Stimulated activated CD8-positive, alpha-beta memory T cell treated with anti-CD3 and anti-CD28 coated beads, Interleukin-7, amount 100 ng/mL, for 24 hours (primary cell): ENCODE results near the gene SPATA21.
"Not testable (repeated sequence)": the region's sequence is repeated elsewhere in the genome, so short reads cannot be mapped to it uniquely, and the experiment has no call there.

Experiments used
- DNase-seq: peaks from one replicate; pipeline ENCODE4 v3.0.0-alpha.2; 2020; ENCODE audit warnings: low read depth

The SPATA21 gene

DNA sequence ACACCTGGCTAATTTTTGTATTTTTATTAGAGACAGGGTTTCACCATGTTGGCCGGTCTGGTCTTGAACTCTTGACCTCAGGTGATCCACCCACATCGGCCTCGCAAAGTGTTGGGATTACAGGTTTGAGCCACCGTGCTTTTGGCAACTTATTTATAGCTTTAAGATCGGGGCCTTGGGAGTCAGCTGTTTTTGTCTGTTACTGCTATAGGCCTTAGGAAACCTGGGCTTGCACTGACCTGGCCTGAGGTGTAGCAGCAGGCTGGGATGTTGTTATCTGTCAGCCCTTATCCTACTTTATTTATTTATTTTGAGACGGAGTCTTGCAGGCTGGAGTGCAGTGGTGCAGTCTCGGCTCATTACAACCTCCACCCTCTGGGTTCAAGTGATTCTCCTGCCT, 58.8 kb downstream of the SPATA21 start:
- no peak for DNase-seq

DNA sequence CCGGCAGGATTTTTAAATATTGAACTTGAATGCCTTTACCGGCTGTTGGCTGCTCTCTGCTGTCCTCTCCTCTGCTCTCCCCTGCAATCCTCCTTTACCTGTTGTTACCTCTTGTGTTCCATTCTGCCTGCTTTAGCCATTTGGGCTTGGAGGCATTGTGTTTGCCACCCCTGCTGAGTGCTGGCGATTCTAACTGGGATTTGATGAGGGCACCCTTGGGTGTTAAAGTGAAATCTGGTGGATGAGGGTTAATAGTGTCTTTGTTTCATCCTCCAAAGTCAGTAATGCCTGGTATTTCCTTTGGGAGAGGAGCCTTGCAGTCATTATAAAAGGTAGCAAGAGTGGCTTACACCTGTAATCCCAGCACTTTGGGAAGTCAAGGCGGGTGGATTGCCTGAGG, 60.3 kb downstream of the SPATA21 start:
- DNase-seq: no peak

DNA sequence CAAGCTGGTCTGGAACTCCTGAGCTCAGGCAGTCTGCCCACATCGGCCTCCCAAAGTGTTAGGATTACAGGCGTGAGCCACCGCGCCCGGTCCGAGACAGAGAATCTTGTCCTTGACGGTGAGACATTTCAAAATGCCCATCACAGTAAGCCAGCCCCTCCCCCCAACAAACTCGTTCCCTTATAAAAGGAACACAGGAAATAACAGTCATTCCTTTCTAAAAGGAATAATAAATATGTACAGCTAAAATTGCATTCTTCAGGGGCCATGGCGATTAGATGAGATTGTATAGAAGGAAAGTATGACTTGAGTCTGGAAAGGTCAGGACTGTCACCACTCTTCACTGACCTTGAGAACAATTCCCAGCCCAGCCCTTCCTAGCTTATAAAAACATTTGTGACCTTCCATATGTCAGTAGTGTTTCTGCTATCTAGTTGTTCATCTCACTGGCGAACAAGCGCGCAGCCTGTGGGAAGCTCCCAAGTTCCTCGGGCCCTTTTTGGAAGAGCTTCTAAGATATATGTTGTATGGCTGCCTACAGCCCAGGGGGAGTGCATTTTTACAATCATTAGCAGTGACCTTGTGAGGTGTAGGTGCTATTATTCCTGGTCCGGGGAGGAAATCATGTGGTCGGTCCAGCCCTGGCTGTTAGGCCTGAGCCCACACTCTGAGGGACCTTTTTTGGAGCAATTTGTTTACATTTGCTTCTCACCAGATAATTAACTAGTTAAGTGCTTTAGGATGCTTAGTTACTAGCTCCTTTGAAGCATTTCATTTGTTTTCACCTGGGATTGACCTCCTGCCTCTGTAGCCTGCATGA, 61.5 kb downstream of the SPATA21 start:
- no peak for DNase-seq

DNA sequence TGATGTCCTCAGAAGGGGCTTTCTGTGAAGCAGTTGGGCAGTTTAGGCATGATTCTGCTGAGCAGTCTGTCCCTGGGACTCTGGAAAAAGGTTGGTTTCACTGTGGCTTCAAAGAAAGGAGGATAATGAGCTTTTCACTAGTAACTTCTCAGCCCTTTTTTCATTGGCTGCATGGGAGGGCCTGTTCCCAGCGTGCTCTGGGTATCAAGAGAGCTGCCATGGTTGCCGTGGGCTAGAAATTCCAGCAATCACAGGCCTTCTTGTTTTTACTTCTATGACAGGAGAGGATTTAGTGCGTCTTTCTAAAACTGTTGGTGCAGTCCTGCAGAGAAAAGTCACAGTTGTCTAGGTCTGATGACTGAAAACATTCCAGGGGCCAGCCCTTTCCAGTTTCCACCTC, 63.0 kb downstream of the SPATA21 start:
- DNase-seq: no peak

DNA sequence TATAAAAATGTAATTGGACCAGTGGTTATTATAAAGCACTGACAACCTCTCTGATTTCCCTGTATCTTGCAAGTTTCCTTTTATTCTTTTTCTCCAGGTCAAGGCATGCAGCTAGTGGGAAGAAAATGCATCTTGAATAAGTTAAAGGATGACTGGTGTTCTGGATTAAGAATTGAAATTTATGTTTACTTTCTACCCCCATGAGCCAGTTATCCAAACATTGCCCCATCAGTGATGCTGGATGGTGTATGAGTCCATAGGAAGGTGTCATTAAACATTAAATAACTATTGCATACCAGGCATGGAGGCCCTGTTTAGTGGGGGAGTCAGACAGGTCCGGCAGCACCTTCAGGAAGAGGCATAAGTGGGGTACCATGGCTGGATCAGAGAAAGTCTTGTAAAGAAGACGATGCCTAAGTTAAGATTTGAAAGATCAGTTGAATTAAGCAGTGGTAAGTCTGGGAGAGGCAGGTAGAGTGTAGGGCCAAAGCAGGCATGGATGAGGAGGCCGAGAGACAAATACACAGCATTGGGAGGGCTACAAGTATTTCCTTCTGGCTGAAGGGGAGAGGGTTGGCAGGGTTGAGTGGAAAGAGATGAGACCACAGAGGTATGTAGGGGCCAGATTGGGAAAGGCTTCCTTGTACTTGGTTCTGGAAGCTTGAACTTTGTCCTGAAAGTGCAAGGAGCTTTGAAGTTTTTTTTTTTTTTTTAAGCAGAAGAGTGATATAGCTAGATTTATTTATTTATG, 64.5 kb downstream of the SPATA21 start:
- DNase-seq: no peak

DNA sequence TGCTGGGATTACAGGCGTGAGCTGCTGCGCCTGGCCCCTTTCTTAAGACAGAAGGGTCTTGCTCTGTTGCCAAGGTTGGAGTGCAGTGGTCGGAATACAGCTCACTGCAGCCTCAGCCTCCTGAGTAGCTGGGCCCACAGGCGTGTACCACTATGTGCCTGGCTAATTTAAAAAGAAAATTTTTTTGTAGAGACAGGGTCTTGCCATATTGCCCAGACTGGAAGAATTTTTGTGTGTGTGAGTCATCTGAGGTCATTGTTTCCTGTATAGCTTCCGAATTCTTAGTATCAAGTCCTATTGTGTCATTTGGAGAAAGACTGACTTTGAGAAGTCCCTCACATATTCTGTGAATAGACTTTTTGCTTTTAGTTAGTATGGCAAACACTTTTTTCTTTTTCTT, 65.5 kb downstream of the SPATA21 start:
- no peak for DNase-seq

DNA sequence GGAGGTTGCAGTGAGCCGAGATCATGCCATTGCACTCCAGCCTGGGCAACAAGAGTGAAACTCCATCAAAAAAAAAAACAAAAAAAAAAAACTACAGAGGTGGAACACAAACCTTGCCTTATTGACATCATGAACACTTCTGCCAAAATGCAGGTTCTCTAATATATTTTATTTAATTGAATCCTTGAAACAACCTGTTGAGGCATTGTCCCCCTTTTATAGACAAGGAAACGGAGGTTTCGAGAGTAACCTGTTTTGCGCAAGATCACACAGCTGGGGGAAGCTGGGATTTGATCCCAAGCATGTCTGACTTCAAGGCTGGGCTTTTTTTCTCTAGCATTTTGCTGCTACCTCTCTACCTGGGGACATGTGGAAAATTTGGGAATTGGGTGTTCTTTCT, 67.4 kb downstream of the SPATA21 start:
- no peak for DNase-seq

DNA sequence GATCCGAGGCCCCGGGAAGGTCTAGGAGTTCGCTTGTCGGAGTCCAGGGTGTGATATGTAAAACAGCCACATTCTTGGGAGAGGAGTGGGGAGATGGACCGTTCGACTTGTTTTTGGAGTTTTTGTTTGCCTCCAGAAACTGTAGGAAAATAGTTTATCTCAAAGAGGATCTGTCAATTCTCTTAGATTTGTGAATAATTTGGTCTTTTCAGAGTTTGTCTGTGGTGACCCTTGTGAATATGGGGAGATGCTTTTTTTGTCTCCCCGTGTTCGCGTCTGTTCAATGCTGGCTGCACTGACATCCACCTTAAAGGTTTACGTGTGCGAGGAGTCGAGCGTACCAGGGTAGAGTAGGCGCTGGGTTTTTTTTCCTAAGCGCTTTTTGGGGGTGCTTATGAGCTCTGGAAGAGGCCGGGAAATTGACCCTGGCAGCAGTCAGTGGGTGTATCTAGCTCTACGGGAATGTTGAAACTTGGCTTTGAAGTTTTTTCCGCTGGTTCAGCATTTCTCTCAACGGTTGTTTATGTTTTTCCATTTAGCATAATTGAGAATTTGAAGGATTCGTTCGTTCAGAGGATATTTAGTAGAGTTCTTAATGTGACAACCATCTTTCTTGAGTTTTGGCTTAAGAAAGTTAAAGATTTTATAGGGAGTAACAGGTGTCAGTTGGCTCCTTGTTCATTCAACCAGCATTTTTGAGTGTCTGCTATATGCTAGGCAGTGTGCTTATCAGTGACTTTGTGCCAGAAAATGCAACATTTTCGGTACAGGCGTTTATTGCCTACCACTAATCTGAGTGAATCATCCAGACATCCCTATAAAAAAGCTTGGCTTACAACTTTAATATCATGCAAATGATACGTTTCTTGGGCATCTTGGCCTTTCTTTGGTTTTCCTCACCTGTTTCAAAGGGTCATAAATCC, 69.0 kb downstream of the SPATA21 start:
- no peak for DNase-seq

DNA sequence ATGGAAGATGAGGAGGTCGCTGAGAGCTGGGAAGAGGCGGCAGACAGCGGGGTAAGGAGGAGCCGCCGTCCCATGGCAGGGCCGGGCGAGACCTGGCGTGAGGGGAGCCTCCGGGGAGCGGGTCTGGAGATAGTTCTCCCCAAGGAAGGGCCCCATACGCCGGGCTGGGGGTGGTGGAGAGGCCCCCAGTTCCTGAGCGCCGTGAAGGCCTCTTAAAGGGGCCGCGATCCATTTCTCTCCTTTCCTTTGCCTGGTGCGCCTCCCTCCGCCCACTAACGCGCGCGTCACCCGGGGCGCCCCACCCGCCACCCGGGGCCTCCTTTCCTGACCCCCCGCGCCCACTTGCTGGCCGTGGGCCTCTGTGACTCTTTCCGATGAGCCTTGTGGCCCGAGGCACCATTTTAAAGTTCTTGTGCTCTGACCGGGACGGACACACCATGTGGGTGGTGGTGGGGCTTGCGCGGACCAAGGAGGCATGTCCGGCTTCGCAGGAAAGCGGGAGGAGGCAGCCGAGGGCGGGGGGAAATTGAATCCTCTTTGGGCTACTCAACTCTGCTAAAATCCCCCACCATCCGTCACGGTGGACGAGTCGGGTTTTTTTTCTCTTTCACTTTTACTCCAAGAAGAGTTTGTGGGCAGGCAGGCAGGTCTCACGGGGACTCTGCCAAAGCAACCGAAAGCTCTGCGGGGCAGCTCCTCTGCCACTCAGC, 69.8 kb downstream of the SPATA21 start:
- DNase-seq: peak; percentile 65

DNA sequence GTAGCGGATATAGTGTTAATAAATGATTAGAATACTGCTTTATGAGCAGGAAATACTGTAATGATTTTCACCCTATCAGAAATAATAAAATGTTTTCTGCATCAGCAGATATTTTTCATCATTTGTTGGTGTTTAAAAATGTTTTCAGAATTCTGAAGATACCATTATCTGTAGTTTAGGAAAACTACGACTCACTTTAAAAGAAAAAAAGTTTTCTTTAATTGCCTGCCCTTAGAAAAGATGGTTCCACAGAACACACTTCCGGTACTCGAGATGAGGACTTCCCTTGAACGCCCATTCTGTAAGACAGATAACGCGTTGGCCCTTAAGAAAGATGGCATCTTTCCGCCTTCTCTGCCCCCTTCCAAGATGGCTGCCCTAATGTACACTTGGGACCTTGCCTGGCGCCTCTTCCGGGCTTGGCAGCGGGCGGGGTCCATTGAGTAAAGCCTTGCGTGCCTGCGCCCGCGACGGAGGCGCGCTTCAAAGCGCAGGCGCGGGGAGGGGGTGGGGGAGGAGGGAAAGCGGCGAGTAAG, 70.4 kb downstream of the SPATA21 start, which contains the start of gene SZRD1:
TSS of gene SZRD1 (plus strand) at position 521 of the 536 bp plus-strand sequence. CDS start 16 bp downstream, outside the sequence.
- peak; percentile 75 for DNase-seq

DNA sequence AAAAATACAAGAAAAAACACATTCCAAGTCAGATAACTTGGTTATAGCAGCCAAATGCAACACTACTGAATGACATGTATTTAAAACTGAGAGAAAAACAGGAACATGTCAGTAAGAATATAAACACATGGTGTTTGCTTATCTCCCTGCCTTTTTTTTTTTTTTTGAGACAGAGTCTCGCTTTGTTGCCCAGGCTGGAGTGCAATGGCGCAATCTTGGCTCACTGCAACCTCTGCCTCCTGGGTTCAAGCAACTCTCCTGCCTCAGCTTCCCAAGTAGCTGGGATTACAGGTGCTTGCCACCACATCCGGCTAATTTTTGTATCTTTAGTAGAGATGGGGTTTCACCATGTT, 72.1 kb downstream of the SPATA21 start:
- DNase-seq: not testable (repeated sequence)

DNA sequence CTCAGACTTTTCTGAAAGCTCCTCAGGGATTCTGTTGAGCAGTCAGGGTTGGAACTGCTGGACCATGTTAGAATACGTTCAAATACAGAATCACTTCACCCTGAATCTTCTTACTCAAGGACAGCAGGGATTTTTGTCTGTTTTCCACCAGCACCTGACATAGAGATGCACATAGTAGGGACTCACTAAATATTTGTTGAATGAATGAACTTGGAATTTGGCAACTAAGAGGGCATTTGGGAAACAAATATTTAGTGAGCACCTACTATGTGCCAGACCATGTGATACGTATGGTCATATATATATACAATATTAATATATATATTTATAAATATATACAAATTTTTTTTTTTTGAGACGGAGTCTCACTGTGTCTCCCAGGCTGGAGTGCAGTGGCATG, 80.4 kb downstream of the SPATA21 start:
- no peak for DNase-seq

DNA sequence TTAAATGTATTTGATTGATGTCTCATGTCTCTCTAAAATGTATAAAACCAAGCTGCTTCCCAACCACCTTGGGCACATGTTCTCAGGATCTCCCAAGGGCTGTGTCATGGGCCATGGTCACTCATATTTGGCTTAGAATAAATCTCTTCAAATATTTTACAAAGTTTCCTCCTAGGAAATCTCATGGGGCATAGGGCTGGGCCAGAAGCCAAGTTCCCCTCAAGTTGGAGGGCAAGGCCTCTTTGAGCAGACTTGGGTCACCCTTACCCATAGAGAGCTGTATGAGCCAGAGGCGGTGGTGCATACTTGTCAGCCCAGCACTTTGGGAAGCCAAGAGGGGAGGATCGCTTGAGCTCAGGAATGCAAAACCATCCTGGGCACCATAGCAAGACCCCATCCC, 82.6 kb downstream of the SPATA21 start:
- DNase-seq: no peak

DNA sequence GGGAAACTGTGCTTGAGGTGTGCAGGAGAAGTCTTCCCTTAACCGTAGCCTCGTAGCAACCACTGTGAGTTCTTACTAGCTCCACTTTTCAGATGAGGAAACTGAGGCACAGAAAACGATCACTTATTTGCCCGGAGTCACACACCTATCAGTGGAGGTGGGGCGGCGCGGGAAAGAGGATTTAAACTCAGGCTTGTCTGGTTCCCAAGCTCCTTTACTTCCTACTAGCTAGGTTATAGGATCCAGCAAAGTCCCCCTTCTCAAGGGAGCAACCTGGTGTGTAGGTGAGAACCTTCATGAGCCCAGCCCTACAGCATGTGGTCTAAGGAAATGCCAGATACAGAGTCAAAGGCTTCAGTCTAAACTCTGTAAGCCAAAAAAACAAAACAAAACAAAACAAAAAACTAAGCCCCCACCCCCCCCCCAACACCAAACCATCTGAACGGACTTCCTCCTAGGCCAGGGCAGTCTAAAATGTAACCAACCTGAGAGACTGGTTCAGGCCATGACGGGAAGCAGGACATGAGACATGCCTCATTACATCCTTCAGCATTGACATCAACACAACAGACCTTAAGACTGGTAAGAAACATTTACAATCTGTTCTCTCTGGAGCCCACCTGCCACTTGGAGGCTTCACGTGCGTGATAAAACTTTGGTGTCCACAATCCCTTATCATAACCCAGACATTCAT, 84.2 kb downstream of the SPATA21 start:
- no peak for DNase-seq

DNA sequence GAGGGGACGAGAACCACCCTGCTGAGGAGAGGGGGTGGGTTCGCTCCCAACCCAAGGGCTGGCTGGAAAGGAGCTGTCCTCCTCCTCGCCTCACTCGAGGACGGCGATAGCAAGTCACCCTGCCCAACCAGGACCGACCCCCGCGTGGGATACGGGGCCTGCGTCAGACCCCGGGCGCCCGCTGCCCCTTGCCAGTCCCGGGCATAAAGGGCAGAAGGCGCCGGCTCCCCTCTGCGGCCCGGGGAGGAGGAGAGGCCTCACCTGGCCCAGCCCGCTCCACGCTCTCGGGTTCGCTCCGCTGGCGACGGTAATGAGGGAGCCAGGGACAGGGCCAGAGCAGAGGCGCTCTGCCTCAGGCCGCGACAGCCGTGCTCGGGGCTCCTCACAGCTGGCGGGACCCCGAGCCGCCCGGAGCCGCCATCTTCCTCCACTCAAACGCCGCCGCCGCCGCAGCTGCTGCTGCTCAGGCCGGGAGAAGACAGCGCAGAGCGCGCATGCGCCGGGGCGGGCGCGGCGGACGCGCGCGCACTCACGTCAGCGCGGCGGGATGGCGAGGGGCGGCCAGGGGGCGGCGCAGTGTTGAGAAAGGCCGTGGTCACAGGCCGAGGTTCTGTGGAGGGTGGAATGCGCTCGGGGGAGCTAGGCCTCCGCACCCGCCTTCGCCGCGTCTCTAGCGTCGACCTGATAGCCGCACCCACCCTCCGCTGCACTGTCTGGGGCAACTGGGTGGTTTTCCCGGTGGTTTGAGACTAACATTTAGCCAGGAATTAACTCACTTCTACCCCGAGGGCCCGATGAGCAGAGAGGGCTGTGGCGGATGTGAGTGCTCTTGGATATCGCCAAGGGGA, 85.0 kb downstream of the SPATA21 start, which contains the start of gene FBXO42:
TSS of gene FBXO42 (minus strand) at position 487 of the 848 bp plus-strand sequence. CDS start 37,062 bp downstream, outside the sequence.
- DNase-seq: peak; percentile 77

DNA sequence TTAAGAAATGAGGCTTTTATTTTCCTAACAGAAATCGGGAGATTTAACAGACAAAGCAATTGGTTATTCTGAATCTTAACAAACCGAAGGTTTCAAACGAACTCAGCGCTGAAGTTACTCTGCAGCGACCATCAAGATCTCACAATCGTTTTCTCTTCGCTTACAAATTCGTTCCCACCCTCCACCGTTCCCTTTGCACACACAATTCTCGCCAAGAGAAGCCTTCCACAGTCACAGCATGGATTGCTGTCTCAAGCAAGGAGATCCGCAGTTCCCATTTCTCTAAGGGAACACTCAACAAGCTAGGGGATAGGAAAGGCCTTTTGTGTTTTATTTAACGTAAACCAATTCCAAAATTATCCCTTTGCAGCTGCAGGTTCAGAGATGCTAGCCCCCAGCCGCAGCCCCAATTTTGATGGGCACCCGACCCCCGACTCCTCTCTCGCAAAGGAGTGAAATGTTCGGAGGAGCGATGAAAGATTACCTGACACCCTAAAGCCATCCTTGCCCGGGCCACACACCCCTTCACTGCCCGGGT, 85.7 kb downstream of the SPATA21 start:
- no peak for DNase-seq

DNA sequence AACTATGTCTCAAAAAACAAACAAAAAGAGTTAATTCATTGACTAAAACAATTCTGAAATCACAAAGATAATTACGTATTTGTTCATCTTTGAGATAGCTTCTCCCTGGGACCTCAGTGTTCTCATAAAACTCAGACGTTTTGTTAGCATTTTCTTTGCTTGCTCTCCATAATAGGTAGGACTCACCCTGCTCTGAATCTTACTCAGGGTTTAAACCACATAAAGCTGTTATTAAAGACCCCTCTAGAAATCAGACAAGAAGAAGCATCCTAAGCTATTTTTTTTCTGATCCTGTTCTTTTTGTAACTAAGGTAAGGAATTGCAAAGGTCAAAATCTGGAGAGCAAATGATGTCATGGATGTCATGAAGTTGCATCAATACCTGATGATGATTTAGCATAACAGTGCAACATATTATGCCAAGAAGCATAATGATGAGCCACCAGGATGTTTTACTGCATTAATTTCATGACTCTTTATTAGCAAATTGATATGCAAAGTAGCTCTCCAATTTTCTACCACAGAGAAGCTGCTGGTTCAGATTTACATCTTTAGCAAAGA, 87.3 kb downstream of the SPATA21 start:
- no peak for DNase-seq
